PC-9 (cell line): Measurements from ENCODE around the gene FAM219A.

Experiments
- EZH2 ChIP-seq: fragments of 200-600 bp; sonication (generic); IDR thresholded peaks from 2 replicates; pipeline ENCODE4 v1.8.0; 2017; ENCODE audit warnings: antibody characterized with exemption, low read depth
- TF ChIP-seq, protein P1 (sequence below): fragments of 200-600 bp; sonication (generic); conservative IDR thresholded peaks from 2 replicates; pipeline ENCODE4 v1.6.1; 2017; ENCODE audit warnings: mixed run types, antibody characterized with exemption, mild to moderate bottlenecking, moderate library complexity

DNA sequence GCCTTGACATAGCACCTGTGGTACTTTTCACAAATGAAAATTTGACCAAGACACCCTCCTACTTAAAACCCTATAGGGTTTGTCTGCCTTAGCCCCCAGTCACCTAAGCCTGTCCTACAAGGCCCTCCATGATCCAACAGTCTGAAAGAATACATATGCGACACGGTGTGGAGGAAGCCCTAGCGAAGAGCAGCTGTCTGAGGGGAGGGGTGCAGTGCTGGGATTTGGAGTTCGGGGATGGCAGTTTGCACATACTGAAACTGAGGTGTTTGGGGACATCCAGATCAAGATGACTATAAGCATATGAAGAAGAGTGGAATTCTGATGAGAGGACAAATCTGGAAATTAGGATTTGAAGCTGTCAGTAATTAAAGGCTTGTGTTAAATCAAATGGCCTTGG, 74.5 kb downstream of the FAM219A start:
- TF ChIP-seq, protein P1, sequence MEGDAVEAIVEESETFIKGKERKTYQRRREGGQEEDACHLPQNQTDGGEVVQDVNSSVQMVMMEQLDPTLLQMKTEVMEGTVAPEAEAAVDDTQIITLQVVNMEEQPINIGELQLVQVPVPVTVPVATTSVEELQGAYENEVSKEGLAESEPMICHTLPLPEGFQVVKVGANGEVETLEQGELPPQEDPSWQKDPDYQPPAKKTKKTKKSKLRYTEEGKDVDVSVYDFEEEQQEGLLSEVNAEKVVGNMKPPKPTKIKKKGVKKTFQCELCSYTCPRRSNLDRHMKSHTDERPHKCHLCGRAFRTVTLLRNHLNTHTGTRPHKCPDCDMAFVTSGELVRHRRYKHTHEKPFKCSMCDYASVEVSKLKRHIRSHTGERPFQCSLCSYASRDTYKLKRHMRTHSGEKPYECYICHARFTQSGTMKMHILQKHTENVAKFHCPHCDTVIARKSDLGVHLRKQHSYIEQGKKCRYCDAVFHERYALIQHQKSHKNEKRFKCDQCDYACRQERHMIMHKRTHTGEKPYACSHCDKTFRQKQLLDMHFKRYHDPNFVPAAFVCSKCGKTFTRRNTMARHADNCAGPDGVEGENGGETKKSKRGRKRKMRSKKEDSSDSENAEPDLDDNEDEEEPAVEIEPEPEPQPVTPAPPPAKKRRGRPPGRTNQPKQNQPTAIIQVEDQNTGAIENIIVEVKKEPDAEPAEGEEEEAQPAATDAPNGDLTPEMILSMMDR = no peak
- no peak for TF ChIP-seq EZH2
